Activated CD8-positive, alpha-beta memory T cell treated with anti-CD3 and anti-CD28 coated beads for 24 hours (primary cell): ENCODE data around the gene ZNF831.

Experiments used
- DNase-seq: peaks from one replicate; pipeline ENCODE4 v3.0.0-alpha.2; 2020

Gene ZNF831

DNA sequence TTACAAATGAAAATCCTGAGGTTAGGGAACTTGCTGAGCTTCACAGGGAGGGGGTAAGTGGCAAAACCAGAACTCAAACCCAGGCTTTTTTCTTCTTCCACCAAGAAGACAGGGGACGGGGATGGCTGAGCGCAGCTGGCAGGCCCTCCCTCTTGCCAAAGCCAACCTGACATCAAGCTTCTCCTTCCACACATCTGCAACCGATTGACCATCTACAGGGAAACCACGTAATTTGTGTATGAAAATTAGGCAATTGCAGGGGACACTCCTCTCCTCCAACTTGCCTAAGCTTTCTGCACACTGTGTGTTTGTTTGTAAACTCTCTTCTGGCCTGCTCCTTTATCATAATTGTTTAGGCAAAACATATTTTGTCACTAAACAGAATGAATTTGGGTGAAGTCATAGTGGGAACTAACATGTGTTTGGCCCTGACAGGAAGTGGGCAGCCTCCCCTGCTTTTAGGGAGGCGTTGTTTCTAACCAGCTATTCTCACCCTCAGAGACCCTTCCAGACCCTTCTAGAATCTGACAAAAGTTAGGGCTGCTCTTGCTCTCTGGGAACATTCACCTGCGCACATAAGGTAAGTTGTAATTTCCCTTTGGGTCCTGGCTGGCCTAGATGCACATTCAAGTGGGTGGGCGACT, 18.9 kb downstream of the ZNF831 start:
- DNase-seq = no peak

DNA sequence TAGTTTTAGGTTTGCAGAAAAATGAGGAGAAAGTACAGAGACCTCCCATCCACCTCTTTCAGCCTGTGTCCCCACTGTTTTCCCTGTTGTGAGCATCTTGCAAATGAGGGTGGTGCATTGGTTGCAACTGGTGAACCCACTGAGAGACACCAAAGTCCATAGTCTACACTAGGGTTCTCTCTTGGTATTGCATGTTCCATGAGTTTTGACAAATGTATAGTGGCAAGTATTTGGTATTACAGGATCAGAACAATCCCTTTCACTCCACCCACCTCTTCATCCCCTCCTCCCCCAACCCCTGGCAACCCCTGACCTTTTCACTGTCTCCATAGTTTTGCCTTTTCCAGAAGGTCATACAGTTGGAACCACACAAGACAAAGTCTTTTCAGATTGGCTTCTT, 20.1 kb downstream of the ZNF831 start:
- no peak for DNase-seq

DNA sequence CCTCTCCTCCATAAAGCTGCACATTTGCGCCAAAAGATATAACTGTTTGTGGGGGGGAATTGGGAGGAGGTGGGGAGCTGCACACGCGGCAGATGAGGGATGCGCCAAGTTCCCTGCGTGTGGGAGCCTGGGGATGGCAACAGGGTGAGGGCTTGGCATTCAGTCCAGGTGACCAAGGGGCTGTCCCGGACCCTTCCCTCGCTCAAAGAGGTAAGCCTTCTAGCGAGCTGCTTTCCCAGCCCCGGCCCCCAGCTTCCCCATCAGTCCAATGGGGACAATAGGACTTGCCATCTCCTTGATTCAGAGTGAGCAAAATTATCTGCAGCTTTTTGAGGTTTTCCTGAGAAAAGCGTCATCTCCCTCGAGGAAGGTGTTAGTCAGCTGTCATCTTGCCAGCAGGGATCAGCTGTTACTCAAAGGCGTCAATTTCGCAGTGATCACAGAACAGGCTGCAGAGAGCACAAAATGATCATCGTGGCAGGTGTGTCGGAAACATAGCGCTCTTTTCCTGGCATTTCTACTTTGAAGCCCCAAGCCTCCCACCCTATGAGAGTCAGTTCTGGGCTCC, 21.3 kb downstream of the ZNF831 start:
- no peak for DNase-seq

DNA sequence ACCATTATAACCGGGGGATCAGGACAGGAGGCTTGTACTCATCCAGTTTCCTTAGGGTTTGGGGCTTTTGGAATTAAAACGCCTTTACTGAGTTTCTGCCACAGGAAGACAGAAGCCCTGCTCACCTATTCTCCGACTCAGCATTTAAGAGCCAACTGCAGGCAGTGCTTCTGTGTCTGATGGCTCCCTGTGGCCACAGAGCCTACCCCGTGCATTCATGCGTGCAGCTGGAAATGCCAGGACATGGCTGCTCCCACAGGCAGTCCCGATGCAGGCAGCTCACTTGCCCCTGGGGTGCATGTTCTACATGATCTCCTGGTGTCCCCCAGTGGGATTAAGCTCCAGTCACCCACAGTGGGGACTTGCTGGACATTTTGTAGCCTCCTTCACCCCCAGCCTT, 22.2 kb downstream of the ZNF831 start:
- DNase-seq = no peak

DNA sequence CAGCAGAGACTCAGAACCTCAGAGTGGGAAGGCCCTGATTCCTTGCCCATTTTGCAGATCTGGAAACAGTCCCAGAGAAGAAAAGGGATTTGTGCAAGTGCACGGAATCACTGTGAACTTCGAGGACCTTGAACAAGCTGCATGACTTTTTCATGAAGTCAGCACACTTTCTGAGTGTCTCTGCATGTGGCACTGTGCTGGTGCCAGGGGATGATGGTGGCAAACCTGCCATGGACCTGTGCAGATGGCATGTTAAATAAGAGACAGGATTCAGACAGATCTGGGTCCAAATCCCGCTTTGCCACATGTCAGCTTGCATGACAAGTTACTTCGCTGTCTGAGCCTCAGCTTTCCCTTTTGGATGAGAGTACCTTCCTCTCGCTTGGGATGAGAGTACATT, 26.8 kb downstream of the ZNF831 start:
- DNase-seq = no peak

DNA sequence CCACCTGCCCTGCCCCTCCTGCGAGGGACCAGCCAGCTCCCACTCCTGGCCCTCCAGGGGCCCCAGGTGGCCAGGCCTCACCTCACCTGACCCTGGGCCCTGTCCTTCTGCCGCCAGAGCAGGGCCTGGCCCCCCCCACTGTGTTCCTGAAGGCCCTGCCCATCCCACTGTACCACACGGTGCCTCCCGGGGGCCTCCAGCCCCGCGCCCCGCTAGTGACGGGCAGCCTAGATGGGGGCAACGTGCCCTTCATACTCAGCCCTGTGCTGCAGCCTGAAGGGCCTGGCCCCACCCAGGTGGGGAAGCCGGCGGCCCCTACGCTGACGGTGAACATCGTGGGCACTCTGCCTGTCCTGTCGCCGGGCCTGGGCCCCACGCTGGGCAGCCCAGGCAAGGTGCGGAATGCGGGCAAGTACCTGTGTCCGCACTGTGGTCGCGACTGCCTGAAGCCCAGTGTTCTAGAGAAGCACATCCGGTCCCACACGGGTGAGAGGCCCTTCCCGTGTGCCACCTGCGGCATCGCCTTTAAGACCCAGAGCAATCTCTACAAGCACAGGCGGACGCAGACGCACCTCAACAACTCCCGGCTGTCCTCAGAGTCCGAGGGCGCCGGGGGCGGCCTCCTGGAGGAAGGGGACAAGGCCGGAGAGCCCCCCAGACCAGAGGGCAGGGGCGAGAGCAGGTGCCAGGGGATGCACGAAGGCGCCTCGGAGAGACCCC, 27.6 kb downstream of the ZNF831 start:
- DNase-seq = no peak

DNA sequence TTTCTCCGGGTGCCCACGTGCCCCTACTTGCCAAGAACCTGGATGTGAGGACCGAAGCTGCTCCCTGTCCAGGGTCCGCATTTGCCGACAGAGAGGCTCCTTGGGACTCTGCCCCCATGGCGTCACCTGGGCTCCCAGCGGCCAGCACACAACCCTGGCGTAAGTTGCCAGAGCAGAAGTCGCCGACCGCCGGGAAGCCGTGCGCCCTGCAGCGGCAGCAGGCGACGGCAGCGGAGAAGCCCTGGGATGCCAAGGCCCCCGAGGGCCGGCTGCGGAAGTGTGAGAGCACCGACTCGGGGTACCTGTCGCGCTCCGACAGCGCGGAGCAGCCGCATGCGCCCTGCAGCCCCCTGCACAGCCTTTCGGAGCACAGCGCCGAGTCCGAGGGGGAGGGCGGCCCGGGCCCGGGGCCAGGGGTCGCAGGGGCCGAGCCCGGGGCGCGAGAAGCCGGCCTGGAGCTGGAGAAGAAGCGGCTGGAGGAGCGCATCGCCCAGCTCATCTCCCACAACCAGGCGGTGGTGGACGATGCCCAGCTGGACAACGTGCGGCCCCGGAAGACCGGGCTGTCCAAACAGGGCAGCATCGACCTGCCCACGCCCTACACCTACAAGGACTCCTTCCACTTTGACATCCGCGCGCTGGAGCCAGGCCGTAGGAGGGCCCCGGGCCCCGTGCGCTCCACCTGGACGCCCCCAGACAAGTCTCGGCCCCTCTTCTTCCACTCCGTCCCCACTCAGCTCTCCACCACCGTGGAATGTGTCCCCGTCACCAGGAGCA, 28.3 kb downstream of the ZNF831 start:
- DNase-seq = no peak

DNA sequence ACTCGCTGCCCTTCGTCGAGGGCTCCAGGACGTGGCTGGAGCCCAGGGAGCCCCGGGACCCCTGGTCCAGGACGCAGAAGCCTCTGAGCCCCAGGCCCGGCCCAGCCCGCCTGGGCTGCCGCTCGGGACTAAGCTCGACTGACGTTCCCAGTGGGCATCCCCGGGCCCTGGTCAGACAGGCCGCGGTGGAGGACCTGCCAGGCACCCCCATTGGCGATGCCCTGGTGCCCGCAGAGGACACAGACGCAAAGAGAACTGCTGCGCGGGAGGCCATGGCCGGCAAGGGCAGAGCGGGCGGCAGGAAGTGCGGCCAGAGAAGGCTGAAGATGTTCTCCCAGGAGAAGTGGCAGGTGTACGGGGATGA, 28.9 kb downstream of the ZNF831 start:
- DNase-seq = no peak

DNA sequence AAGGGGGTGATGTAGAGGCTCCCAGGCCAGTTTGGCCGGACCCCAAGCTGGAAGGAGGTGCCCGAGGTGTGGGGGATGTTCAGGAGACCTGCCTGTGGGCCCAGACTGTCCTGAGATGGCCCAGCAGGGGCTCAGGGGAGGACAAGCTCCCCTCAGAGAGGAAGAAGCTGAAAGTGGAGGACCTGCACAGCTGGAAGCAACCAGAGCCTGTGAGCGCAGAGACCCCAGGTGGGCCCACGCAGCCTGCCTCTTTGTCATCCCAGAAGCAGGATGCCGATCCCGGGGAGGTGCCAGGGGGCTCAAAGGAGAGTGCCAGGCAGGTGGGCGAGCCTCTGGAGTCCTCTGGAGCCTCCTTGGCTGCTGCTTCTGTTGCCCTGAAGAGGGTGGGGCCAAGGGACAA, 29.7 kb downstream of the ZNF831 start:
- no peak for DNase-seq

DNA sequence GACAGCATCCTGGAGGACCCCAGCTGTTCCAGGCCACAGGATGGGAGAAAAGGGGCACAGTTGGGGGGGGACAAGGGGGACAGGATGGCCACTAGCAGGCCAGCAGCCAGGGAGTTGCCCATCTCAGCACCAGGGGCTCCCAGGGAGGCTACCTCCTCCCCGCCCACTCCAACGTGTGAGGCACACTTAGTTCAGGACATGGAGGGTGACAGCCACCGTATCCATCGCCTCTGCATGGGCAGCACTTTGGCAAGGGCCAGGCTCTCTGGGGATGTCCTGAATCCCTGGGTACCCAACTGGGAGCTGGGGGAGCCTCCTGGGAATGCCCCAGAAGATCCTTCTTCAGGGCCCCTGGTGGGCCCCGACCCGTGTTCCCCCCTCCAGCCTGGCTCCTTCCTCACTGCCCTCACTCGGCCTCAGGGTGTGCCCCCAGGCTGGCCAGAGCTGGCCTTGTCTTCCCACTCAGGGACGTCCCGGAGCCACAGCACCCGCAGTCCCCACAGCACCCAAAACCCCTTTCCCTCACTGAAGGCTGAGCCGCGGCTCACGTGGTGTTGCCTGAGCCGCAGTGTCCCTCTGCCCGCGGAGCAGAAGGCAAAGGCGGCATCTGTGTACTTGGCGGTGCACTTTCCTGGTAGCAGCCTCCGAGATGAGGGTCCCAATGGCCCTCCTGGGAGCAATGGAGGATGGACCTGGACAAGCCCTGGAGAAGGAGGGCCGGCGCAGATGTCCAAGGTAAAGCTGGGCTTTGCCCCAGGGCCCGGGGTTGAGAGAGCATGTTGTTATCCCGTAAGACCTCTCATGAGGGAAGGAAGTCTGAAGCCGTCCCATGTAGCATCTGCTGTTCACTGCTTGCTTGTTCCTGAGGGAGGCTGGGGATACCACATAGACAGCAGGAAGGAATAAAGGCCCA, 30.7 kb downstream of the ZNF831 start:
- DNase-seq = no peak

DNA sequence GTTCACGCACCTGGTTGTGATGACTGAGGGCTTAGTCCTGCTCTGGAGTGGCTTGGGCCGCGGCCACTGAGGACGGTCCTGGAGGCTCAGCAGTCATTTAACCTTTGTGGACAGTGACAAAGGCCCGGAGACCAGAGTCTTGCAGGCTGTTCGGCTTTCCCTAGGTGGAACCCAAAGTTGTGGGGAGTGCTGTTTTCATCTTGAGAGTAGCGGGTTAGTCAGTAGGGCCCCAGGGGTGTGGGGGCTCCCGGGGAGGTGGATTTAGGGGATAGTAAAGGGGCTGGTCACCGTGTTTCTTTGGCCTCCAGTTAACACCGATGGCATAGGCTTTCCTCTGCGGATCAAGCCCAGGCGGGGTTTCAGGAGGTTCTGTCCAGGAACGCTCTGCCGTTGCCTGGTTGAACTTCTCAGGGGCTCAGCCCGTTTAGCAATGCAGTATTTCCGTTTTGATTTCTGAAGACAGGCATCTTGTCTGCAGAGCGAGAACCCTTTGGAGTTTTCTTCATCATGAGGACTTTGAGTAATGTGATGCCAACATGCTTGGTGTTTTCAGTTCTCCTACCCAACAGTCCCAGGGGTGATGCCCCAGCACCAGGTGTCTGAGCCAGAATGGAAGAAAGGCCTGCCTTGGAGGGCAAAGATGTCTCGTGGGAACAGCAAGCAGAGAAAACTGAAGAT, 31.8 kb downstream of the ZNF831 start:
- no peak for DNase-seq

DNA sequence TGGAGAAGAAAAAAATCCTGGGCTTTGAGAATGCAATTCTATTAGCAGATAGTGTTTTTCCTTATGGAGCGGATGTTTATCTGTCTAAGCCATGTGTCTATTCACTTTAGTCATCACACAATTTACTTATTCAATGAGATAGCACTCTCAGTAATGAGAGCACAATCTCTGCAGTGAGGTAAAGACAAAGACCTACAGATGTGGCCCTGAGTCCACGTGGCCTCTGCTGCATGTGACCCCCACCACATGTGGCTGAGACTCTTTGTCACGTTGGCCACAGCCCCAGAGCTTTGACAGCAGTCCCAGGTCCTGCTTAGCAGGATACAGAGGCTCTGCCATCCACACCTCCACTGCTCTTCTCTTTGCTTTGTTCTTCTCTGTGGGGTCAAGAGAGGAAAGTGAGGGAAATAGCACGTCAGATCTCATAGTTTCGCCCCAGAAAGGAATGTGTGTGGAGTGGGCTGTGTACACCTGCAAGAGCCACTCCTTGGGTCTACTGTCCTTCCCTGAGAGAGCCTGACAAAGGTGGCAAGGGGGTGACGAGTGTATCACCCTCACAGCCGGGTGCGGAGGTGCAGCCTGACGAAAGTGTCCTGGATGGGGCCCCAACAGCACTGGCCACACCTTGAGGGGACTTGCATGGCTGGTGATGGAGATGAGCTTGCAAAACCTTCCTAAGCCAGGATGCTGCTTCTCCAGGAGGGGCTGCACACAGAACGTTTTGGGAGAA, 40.7 kb downstream of the ZNF831 start:
- DNase-seq = no peak

DNA sequence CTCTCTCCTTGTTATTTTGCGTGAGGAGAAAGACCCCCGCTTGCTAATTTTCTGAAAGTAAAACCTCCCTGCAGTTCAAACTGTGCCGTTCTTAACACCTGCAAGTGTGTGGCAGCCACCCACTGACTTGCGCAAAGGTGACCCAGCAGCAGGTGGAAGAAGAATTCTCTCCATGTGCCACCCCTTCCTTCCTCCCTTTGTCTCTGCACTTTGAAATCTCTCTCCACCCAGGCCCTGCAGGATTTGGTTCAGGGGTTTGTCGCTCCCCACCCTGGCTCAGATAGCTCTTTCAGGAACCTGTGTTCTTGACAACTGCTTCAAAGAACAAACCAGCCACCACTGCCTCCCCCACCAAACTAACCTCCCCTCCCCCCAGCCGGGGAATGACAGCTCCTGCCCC, 41.4 kb downstream of the ZNF831 start:
- no peak for DNase-seq

DNA sequence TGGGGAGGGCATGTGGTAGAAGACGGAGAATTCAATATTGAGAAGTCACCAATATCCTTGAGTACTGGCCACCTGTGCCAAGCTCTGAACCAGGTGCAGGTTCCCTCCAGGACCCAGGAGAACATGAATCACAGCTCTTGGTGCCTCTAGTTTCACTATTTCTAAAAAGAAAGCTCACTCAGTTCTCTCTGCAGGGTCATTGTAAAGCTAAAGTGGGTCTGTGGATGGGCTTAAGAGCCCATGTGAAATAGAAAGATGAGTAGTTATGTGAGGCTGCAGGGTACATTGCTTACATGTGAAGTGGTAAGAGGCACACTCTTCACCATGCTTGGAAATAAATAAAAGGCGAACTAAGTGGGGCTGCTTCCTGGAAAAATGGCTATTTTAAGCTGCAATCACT, 43.6 kb downstream of the ZNF831 start:
- no peak for DNase-seq

DNA sequence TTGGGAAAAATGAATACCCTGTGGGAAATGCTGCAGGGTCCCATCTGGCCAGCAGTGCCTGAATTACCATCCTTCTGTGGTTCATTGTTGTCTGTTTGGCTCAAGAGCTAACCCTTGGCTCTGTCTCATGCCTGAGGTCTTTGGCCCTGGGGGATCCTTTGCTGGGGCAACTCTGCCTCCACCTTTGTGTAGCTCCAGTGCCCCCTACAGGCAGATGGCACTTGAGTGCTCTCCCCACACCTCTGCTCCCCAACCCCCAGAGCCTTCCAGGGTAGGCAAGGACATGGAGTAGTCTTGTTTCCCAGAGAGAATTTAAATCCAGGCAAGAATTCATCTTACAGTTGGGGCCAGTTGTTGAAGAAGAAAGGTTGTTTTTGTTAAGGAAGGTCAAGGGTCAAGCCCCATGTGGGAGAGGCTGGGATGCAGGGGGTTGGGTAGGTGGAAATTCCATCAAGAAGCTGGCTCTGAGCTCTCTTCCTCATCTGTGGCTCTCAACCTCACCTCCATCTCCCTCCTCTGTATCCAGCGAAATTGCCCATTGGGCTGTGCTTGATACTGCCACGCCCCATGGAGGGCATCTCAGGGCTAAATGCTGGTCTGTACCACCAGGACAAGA, 44.2 kb downstream of the ZNF831 start:
- DNase-seq = peak; percentile 91

DNA sequence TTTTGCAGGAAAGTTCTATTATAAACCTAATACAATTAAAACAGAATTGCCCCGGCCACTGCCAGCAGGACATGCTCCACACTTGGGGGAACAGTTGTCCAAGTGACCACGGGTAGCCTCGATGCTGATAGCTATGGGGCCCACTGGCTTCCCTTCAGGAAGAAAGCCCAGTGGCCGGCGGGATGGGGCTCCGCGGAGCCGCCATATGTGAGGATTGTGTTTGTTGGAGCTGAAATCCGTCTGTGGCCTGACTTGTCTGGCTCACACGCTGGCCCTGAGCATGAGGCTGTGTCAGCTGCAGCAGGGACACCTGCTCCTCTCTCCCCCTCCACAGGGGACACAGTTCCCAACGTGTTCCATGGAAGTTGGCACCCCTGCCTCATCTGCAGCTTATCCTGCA, 46.6 kb downstream of the ZNF831 start:
- no peak for DNase-seq

DNA sequence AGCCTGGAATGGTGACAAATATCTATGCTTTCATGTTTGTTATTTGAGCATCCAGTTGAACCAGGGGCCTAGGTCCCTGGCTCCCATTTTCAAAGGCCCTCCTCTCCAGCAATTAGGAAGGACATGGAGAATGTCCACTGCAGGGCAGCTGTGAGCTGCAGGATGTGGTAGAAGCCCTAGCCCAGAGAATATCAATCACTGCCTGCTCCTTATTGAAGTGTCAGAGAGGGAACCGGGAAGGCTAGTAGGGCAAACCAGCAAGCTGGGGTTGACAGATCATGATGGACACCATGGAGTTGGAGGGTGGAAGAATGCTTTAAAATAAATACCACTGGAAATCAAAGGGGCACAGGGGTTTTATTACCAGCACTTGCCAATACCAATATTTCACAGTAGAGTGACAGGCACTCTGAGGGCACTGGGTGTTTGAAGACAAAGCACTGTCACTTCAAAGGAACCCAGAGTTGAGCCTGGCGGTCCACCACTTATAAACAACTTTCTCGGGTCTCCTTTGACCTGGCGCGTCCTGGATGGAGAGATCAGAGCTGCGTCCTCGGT, 47.7 kb downstream of the ZNF831 start:
- no peak for DNase-seq

DNA sequence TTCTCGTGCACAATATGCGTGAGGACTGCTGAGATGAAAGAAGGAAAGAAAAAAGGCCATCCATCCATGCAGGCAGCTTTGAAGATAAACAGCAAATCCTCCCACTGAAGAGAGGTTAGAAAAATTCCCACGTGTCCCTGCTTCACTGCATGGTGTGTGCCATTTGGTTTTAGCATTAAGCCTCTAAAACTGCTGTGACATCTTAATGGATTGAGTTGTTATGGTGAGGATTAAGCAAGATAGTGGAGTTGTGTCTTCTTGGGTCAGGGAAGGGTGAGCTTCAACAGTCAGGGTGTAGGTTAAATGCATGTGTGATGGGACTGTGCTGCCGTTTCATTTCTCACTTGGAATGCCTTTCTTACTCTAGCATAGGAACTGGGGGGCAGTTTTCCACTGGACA, 50.5 kb downstream of the ZNF831 start:
- no peak for DNase-seq

DNA sequence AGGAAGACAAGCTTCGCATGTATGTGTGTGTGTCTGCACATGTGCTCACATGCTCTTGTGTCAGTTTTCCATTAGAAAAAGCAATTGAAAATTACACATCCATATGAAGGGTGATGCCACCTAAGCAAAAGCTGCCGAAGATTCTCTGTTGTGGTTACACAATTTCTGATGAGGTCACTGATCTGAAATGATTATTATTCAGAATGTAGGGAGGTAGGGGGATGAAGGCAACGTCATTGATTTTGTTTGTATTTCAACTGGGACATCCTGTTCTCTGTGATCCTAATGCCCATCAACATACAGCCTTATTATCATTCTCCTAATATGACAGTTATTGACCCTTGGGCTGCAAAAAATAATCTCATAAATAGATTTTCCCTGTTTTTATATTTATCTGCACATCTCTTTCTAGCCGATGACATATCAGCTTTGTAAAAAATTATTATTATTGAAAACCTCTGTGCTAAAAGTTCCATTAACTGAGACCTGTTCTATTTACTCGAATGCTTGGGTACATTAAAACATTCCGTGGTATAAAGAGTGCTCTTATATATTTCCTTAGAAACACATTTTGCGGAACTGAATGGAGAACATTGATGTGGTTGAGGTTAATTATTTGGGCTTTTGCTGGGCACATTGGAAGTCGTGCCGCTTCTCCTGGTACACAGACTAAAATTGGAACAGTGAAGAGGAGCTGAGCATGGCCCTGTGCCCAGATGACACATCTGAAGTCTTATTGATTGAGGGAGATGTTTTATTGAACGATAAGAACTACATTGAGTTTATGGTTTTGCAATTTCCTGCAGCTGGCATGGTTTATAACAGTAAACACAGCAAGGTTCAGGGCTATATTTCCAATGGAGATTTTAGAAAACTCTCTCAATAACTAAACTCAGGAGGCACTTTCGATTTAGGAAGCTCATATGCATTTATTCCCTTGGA, 51.3 kb downstream of the ZNF831 start:
- no peak for DNase-seq

DNA sequence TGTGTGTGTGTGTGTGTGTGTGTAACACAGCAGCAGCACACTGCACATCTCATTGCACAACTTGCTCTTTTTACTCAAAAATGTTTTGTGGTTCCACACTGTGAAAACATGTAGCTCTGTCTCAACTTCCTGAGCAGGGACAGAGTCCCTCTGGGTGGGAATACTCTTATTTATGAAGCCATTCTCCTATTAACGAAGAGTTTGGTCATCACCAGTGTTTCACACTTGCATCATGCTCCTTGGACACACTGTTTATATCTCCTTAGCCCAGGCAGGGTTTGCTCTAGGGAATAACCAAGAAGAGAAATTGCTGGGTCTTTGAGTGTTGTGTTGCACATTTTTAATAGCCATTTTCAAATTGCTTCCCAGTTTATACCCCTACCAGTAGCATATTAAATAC, 53.6 kb downstream of the ZNF831 start:
- no peak for DNase-seq
